BLaER1 (cell line): ENCODE results near the gene ATP8B1.

ENCODE experiments used
- H3K27ac ChIP-seq: shearing (Covaris generic); formaldehyde crosslinking; 2 replicates; pipeline ENCODE4 v1.8.1; 2022
- H3K27me3 ChIP-seq: shearing (Covaris generic); formaldehyde crosslinking; 2 replicates; pipeline ENCODE4 v1.8.1; 2022
- H3K36me3 ChIP-seq: shearing (Covaris generic); formaldehyde crosslinking; 2 replicates; pipeline ENCODE4 v1.8.1; 2022
- H3K4me1 ChIP-seq: shearing (Covaris generic); formaldehyde crosslinking; 2 replicates; pipeline ENCODE4 v1.8.1; 2022
- H3K4me2 ChIP-seq: shearing (Covaris generic); formaldehyde crosslinking; 2 replicates; pipeline ENCODE4 v1.8.1; 2022
- H3K4me3 ChIP-seq: shearing (Covaris generic); formaldehyde crosslinking; 2 replicates; pipeline ENCODE4 v1.8.1; 2022
- H3K9ac ChIP-seq: shearing (Covaris generic); formaldehyde crosslinking; 2 replicates; pipeline ENCODE4 v1.8.1; 2022
- H3K9me3 ChIP-seq: shearing (Covaris generic); formaldehyde crosslinking; 2 replicates; pipeline ENCODE4 v1.8.1; 2022
- H4K20me1 ChIP-seq: shearing (Covaris generic); formaldehyde crosslinking; 2 replicates; pipeline ENCODE4 v1.8.1; 2022
- Cebpa-rat ChIP-seq: shearing (Covaris generic); IDR thresholded peaks from 2 replicates; pipeline ENCODE4 v1.8.1; 2022

ATP8B1 gene

DNA sequence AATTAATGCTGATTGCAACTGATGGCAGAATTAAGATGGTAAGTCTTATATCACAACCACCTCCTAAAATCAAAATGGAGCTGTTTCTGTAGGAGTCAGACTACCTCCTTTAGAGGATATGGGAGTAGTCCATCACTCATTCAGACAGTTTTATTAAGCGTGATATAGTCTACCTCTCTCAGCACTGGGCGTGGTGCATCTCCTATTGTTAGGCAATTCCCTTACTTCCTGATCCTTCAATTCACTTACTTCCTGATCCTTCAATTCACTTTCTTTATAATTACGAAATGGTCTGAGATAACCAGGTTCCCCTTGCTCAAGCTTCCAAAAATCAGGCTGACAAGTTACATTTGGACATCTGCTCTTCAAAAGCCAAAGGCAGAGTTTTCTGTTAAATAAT lies 31.9 kb downstream of the ATP8B1 start:
- no peak for TF ChIP-seq Cebpa-rat
- H3K4me3 ChIP-seq: no peak overlapping the region
- no peaks in the 10 kb centered on the region for H3K9me3 ChIP-seq
- no peak overlapping the region for H3K4me2 ChIP-seq
- no peak overlapping the region for H3K27ac ChIP-seq
- H3K4me1 ChIP-seq: no peaks in the 10 kb centered on the region
- H4K20me1 ChIP-seq: no peaks in the 10 kb centered on the region
- H3K9ac ChIP-seq: no peak overlapping the region
- H3K36me3 ChIP-seq: no peaks in the 10 kb centered on the region
- H3K27me3 ChIP-seq: no peaks in the 10 kb centered on the region

DNA sequence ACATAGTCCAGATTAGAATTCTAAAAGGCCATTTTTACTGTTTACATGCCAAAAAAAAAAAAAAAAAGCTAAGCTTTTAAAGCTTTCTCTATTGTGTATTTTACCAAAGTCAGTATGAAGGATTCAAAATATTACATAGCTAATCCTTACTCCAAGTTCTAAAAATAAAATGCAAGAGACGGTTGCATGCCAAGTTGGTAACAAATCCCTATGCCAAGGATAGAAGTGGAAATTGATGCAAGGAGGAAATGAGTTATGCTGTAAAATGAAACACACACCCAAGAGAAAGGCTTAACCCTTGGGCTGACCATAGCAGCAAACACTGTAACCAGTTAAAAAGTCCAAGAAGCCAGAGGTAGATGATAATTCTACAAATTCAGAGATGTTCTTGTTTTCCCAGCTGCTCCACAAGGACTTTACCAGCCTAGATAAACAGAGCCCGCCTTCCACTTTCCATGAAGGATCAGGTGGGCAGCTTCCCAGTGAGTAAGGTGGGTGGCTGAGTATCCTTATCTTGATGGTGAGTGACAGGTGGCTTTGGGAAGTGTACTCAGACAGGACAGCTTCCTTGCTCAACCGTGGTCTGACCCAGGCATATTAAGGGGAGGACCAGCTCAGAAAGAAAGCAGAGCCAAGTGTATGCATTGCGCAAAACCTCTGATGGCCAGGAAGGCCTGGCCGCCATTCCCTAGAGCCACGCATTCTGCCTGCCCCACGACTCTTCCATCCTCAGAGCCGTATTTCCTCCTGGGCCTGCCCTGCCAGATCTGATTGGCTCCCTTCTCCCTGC lies 34.4 kb downstream of the ATP8B1 start:
- no peaks in the 10 kb centered on the region for H4K20me1 ChIP-seq
- H3K9ac ChIP-seq: no peak overlapping the region
- H3K36me3 ChIP-seq: no peaks in the 10 kb centered on the region
- TF ChIP-seq Cebpa-rat: no peak
- no peak overlapping the region for H3K4me2 ChIP-seq
- no peaks in the 10 kb centered on the region for H3K9me3 ChIP-seq
- H3K4me3 ChIP-seq: no peak overlapping the region
- H3K4me1 ChIP-seq: no peaks in the 10 kb centered on the region
- H3K27ac ChIP-seq: no peak overlapping the region
- H3K27me3 ChIP-seq: no peaks in the 10 kb centered on the region

DNA sequence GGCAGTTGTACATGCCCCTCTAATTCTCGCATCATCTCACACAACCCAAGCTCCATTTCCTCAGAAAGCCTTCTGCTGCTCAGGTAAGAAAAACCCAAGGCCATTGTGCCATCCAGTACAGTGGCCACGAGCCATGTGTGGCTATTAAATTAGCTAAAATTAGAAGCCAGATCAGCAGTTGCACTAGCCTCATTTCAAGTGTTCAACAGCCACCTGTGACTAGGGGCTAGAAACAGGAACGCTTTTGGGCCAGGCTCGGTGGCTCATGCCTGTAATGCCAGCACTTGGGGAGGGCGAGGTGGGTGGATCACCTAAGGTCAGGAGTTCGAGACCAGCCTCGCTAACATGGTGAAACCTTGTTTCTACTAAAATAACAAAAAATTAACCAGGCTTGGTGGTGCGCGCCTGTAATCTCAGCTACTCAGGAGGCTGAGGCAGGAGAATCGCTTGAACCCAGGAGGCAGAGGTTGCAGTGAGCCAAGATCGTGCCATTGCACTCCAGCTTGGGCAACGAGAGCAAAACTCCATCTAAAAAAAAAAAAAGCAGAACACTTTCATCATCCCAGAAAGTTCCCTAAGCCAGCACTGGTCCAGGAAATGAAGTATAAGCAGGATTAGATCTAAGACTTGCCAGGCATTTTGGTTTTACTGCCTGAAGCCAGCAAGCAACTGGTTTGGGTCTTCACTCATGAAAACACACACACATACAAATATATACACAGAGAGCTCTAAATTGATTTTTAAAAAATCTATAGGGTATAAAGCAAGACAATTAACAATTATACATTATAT lies 35.7 kb downstream of the ATP8B1 start:
- H3K27ac ChIP-seq: no peak overlapping the region
- H3K4me2 ChIP-seq: no peak overlapping the region
- H3K4me3 ChIP-seq: no peak overlapping the region
- H3K36me3 ChIP-seq: no peaks in the 10 kb centered on the region
- no peaks in the 10 kb centered on the region for H3K4me1 ChIP-seq
- no peak overlapping the region for H3K9ac ChIP-seq
- no peaks in the 10 kb centered on the region for H3K9me3 ChIP-seq
- no peaks in the 10 kb centered on the region for H4K20me1 ChIP-seq
- no peak for TF ChIP-seq Cebpa-rat
- no peaks in the 10 kb centered on the region for H3K27me3 ChIP-seq

DNA sequence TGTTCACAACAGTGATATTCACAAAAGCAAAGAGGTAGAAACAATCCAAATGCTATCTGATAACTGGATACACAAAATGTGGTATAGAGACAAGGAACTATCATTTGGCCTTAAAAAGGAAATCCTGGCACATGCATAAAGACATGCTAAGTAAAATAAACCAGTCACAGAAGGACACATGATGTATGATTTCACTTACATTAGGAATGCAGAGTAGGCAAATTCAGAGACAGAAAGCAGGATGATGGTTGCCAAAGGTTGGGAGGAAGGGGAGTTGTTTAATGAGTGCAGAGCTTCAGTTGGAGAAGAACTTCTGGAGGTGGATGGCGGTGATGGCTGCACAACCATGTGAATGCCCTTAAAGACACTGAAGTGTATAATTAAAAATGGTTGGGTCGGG lies 38.1 kb downstream of the ATP8B1 start:
- Histone ChIP-seq H3K4me2 (no peak overlapping the region), H3K9ac (no peak overlapping the region), H3K36me3 (no peaks in the 10 kb centered on the region), H4K20me1 (no peaks in the 10 kb centered on the region), H3K4me3 (no peak overlapping the region), H3K27ac (no peak overlapping the region), H3K9me3 (no peaks in the 10 kb centered on the region), H3K4me1 (no peaks in the 10 kb centered on the region), H3K27me3 (no peaks in the 10 kb centered on the region)
- TF ChIP-seq Cebpa-rat: no peak

DNA sequence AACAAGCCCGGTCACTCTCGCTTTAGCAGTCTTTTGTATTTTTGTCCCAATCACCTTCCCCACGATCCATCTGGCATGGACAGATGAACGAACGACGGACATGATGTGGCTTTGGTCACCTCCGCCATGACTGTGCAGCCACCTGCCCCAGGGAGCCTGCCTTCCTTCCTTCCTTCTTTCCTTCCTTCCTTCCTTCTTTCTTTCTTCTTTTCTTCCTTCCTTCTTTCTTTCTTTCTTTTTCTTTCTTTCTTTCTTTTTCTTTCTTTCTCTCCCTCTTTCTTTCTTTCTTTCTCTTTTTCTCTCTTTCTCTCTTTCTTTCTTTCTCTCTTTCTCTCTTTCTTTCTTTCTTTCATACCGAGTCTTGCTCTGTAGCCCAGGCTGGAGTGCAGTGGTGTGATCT lies 39.0 kb downstream of the ATP8B1 start:
- Histone ChIP-seq H3K27ac (no peak overlapping the region), H3K4me2 (no peak overlapping the region), H3K9ac (no peak overlapping the region), H3K4me1 (no peaks in the 10 kb centered on the region), H3K4me3 (no peak overlapping the region), H4K20me1 (no peaks in the 10 kb centered on the region), H3K9me3 (0 out of 2 replicates have a peak, but pooled peaks cover 7% of the 10 kb centered on the region), H3K27me3 (no peaks in the 10 kb centered on the region), H3K36me3 (no peaks in the 10 kb centered on the region)
- TF ChIP-seq Cebpa-rat: no peak

DNA sequence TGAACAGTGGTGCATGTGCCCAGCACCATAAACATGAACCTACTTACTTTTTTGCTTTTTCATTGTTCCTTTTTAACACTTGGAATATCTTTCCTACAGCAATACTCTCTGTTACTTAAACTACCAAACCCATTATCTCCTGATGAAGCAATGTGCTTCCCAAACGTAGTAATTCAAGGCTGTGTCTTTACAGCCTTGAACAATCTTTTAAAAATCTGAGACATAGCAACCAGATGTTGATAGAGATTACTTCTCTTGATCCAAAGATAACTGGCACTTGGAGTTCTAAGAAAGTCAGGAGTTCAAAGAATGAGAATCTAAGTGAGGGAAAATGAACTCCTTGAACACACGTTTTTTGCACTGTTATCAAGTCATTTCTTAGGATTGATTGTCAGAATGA lies 40.4 kb downstream of the ATP8B1 start:
- no peaks in the 10 kb centered on the region for H3K4me1 ChIP-seq
- no peak overlapping the region for H3K27ac ChIP-seq
- no peaks in the 10 kb centered on the region for H4K20me1 ChIP-seq
- H3K4me2 ChIP-seq: no peak overlapping the region
- H3K27me3 ChIP-seq: no peaks in the 10 kb centered on the region
- TF ChIP-seq Cebpa-rat: no peak
- no peaks in the 10 kb centered on the region for H3K36me3 ChIP-seq
- no peak overlapping the region for H3K4me3 ChIP-seq
- H3K9ac ChIP-seq: no peak overlapping the region
- H3K9me3 ChIP-seq: peaks cover 18% of the 10 kb centered on the region

DNA sequence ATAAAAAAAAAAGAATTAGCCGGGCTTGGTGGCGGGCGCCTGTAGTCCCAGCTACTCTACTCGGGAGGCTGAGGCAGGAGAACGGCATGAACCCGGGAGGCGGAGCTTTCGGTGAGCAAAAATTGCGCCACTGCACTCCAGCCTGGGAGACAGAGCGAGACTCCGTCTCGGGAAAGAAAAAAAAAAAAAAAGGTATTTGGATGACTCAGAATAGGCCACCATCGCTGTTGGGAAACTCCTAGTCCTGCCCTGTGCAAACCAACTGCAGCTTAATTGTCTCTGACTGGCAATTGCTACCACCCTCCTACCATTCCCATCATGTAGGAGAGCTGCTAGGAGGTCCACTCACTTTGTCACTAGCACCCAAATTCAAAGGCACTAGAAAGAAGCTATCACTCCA lies 43.5 kb downstream of the ATP8B1 start:
- Histone ChIP-seq H3K4me1 (no peaks in the 10 kb centered on the region), H3K27ac (no peak overlapping the region), H3K9me3 (peaks cover 18% of the 10 kb centered on the region), H4K20me1 (no peaks in the 10 kb centered on the region), H3K4me3 (no peak overlapping the region), H3K27me3 (no peaks in the 10 kb centered on the region), H3K4me2 (no peak overlapping the region), H3K36me3 (no peaks in the 10 kb centered on the region), H3K9ac (no peak overlapping the region)
- TF ChIP-seq Cebpa-rat: no peak

DNA sequence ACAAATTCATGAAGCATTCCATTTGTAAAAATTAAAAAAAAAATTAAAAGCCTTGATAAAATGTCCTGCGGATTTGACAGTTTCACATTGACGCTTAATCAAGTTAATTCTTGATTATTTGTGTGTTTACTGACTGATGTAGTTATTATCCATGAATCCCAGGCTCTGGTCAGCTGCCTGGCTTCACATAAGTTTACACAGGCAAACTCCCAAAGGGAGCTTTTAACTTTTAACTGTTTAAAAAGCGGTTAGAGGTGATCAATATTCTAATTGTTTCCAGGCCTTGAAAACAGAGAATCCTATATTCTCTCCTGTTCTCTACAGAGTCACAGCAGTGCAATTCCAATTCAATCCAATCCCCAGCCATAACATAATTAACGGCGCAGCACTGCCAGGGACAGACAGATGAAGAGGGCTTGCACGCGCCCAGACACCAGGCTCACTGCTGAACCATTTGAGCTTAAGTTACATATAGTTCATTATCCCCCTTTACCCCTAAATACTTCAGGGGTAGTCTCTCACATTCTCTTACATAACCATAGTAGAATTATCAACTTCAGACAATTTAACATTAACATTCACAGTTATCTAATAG lies 47.5 kb downstream of the ATP8B1 start:
- Histone ChIP-seq H3K4me3 (no peak overlapping the region), H4K20me1 (no peaks in the 10 kb centered on the region), H3K27me3 (no peaks in the 10 kb centered on the region), H3K9me3 (peaks cover 18% of the 10 kb centered on the region), H3K4me2 (no peak overlapping the region), H3K36me3 (no peaks in the 10 kb centered on the region), H3K9ac (no peak overlapping the region), H3K27ac (no peak overlapping the region), H3K4me1 (no peaks in the 10 kb centered on the region)
- TF ChIP-seq Cebpa-rat: no peak

DNA sequence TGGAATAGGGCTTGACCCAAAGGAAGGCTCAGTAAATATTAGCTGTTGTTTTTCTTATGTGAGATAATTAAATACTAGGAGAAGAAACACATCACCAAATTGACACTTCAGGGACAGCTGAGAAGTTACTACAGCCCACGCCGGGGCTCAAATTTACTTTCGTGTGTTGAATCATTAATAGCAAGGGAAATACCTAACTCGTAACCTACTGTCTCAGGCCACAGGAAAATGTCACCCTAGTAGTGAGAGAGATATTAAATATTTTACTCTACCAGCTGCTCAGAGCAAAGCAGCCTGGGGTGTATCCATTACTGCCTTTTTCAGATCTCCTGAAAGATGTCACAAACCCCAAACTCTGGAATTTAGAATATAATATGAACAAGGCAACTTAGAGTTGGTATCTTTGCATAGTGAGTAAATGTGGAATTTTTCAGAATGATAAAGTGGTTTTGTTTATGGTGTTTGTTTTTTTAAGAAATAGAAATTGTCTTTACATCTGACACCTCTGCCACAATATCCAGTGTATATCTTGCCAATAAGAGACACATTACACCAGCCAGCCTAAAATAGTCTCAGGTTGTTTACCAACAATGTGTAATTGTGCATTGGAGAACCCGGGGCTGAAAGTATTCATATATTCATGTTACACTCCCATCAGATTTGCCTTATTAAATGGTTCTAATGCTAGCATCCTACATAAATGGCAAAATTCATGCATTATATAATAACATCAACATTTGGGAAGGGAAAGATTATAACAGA lies 48.4 kb downstream of the ATP8B1 start:
- Histone ChIP-seq H3K27ac (no peak overlapping the region), H3K4me3 (no peak overlapping the region), H3K36me3 (no peaks in the 10 kb centered on the region), H3K4me1 (no peaks in the 10 kb centered on the region), H3K9me3 (peaks cover 16% of the 10 kb centered on the region), H3K9ac (no peak overlapping the region), H4K20me1 (no peaks in the 10 kb centered on the region), H3K4me2 (no peak overlapping the region), H3K27me3 (no peaks in the 10 kb centered on the region)
- TF ChIP-seq Cebpa-rat: no peak

DNA sequence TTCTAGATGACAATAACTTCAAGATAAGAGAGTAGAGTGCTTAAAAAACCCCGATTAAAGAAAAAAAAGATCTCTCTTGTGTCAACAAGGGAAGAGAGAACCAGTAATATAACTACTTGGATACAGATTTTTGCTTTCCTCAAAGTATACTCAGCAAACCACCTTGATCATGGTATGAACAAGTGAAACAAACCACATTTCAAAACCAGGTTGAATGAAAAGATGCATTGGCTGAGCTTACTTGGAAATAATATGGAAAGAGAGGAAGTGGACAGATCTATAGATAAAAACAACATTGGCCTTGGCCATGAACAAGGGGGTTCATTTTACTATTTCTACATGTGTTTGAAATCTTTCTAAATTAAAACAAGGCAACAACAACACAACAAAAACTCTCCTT lies 50.1 kb downstream of the ATP8B1 start:
- H3K9me3 ChIP-seq: peaks cover 2% of the 10 kb centered on the region; the same call in 1 of the 2 replicates
- H3K27me3 ChIP-seq: no peaks in the 10 kb centered on the region
- peaks cover 4% of the 10 kb centered on the region; the same call in 1 of the 2 replicates for H4K20me1 ChIP-seq
- no peak overlapping the region for H3K4me3 ChIP-seq
- no peak overlapping the region for H3K4me2 ChIP-seq
- H3K9ac ChIP-seq: no peak overlapping the region
- no peak overlapping the region for H3K27ac ChIP-seq
- no peaks in the 10 kb centered on the region for H3K36me3 ChIP-seq
- no peaks in the 10 kb centered on the region for H3K4me1 ChIP-seq
- TF ChIP-seq Cebpa-rat: no peak
